Endothelial cell (in vitro differentiated cells): Measurements from ENCODE around the gene PRKACA. TPM values are rescaled to one million over a fixed set of nuclear protein-coding genes. Genes with fewer than 3 reads are reported as not detected.

Experiments
- DNase-seq: peaks from one replicate; pipeline ENCODE4 v3.0.0; 2021; ENCODE audit warnings: low spot score
- H3K27ac Mint-ChIP-seq: one replicate; pipeline ENCODE4 v1.8.0; 2021; ENCODE audit warnings: mixed read lengths, inconsistent platforms; ENCODE audit not compliant: unreplicated experiment
- H3K27me3 Mint-ChIP-seq: one replicate; pipeline ENCODE4 v1.8.0; 2021; ENCODE audit warnings: mild to moderate bottlenecking, moderate library complexity, mixed read lengths, inconsistent platforms; ENCODE audit not compliant: unreplicated experiment
- H3K36me3 Mint-ChIP-seq: one replicate; pipeline ENCODE4 v1.8.0; 2021; ENCODE audit warnings: mild to moderate bottlenecking, low read depth, mixed read lengths, inconsistent platforms; ENCODE audit not compliant: unreplicated experiment
- H3K4me1 Mint-ChIP-seq: one replicate; pipeline ENCODE4 v1.8.0; 2021; ENCODE audit warnings: mild to moderate bottlenecking, mixed read lengths, inconsistent platforms; ENCODE audit not compliant: unreplicated experiment
- H3K4me3 Mint-ChIP-seq: one replicate; pipeline ENCODE4 v1.8.0; 2021; ENCODE audit warnings: mild to moderate bottlenecking, mixed read lengths, inconsistent platforms; ENCODE audit not compliant: unreplicated experiment
- H3K9me3 Mint-ChIP-seq: one replicate; pipeline ENCODE4 v1.8.0; 2021; ENCODE audit warnings: mixed read lengths, inconsistent platforms; ENCODE audit not compliant: unreplicated experiment
- CTCF ChIP-seq: fragments of 200-600 bp; sonication (generic); IDR thresholded peaks from one replicate; pipeline ENCODE4 v1.5.0; 2021; ENCODE audit warnings: antibody characterized with exemption; ENCODE audit not compliant: unreplicated experiment
- total RNA-seq: library from RNA; stranded (reverse); fragmentation: NEBNext Ultra II Directional; extraction: Animal tissue kit (Norgen Biotek cat#: 25700); gene quantifications from one replicate; pipeline ENCODE4 v1.2.1, GENCODE V29; 2021; ENCODE audit not compliant: unreplicated experiment

The PRKACA gene
- total RNA-seq, 1 donor from 2014 or later: 122 TPM

GRCh38 chr19:14158276-14159023, 40.9 kb upstream of the PRKACA start:
- no peak for TF ChIP-seq CTCF
- no peak for DNase-seq
- Mint-ChIP-seq H3K4me1 (no peaks in the 10 kb centered on the region), H3K4me3 (peak overlapping the region; percentile 51), H3K36me3 (no peaks in the 10 kb centered on the region), H3K27me3 (peaks cover 7% of the 10 kb centered on the region), H3K27ac (no peak overlapping the region), H3K9me3 (no peaks in the 10 kb centered on the region)

- H3K4me3 Mint-ChIP-seq: no peak overlapping the region
- peaks cover 3% of the 10 kb centered on the region for H3K27me3 Mint-ChIP-seq
- no peak for TF ChIP-seq CTCF
- no peak for DNase-seq
- H3K9me3 Mint-ChIP-seq: no peaks in the 10 kb centered on the region
- no peak overlapping the region for H3K27ac Mint-ChIP-seq
- H3K36me3 Mint-ChIP-seq: peaks cover 6% of the 10 kb centered on the region
- no peaks in the 10 kb centered on the region for H3K4me1 Mint-ChIP-seq
Measured at GRCh38 chr19:14156971-14157717, 39.6 kb upstream of the PRKACA start.

- H3K4me1 Mint-ChIP-seq: no peaks in the 10 kb centered on the region
- H3K27ac Mint-ChIP-seq: no peak overlapping the region
- DNase-seq: no peak
- H3K36me3 Mint-ChIP-seq: peaks cover 6% of the 10 kb centered on the region
- TF ChIP-seq CTCF: no peak
- no peaks in the 10 kb centered on the region for H3K27me3 Mint-ChIP-seq
- H3K9me3 Mint-ChIP-seq: no peaks in the 10 kb centered on the region
- H3K4me3 Mint-ChIP-seq: no peak overlapping the region
Measured at GRCh38 chr19:14156122-14156521, 38.6 kb upstream of the PRKACA start.

GRCh38 chr19:14155371-14155770, 37.8 kb upstream of the PRKACA start:
- H3K4me3 Mint-ChIP-seq: no peak overlapping the region
- no peaks in the 10 kb centered on the region for H3K9me3 Mint-ChIP-seq
- H3K27ac Mint-ChIP-seq: no peak overlapping the region
- no peaks in the 10 kb centered on the region for H3K4me1 Mint-ChIP-seq
- no peak for TF ChIP-seq CTCF
- H3K36me3 Mint-ChIP-seq: peaks cover 6% of the 10 kb centered on the region
- H3K27me3 Mint-ChIP-seq: no peaks in the 10 kb centered on the region
- no peak for DNase-seq

- DNase-seq: no peak
- peaks cover 13% of the 10 kb centered on the region for H3K4me1 Mint-ChIP-seq
- peaks cover 6% of the 10 kb centered on the region for H3K36me3 Mint-ChIP-seq
- H3K9me3 Mint-ChIP-seq: no peaks in the 10 kb centered on the region
- no peak overlapping the region for H3K27ac Mint-ChIP-seq
- no peak overlapping the region for H3K4me3 Mint-ChIP-seq
- no peak for TF ChIP-seq CTCF
- peaks cover 2% of the 10 kb centered on the region for H3K27me3 Mint-ChIP-seq
Measured at GRCh38 chr19:14152713-14153112, 35.2 kb upstream of the PRKACA start.
